HepG2 (cell line): ENCODE data around the gene PPP2R5D. TPM values are rescaled to one million over a fixed set of nuclear protein-coding genes. Genes with fewer than 3 reads are reported as not detected.

ENCODE experiments used
- ATAC-seq: fragments of 200-7000 bp; cut with Tn5 transposase; 3 replicates; pipeline ENCODE4 v1.9.1; 2020; ENCODE audit warnings: mild to moderate bottlenecking, moderate library complexity
- BruUV-seq: library from RNA; stranded (reverse); fragments of 400-500 nt; replicated peaks from 2 replicates; lab custom pipeline; 2021; lab: Mats Ljungman, UMichigan
- CTCF ChIA-PET: fragments of 300-600 bp; formaldehyde crosslinking; extraction: SDS; loops from one replicate; lab custom pipeline; 2021; ENCODE audit warnings: low total read pairs, inconsistent platforms, low intra/inter-chr PET ratio; lab: Yijun Ruan, JAX
- POLR2A ChIA-PET: fragments of 350-600 bp; sonication (Branson Sonifier 250); formaldehyde crosslinking; loops from one replicate; lab custom pipeline; 2020; ENCODE audit warnings: antibody characterized with exemption, inconsistent platforms; lab: Yijun Ruan, JAX
- DNase-seq: peaks from one replicate; pipeline ENCODE4 v3.0.0-alpha.2; 2015; ENCODE audit warnings: low spot score
- FAIRE-seq: peaks from 3 replicates; lab custom pipeline; 2011; peaks lifted over from hg19 to GRCh38; lab: Jason Lieb, UNC
- H2AFZ ChIP-seq: one replicate; pipeline ENCODE4 v1.6.1; 2011; ENCODE audit warnings: low read length, inconsistent platforms
- H3K27ac ChIP-seq: fragments of 300-600 bp; 3 replicates; pipeline ENCODE4 v1.8.0; 2011; ENCODE audit warnings: mixed run types, mild to moderate bottlenecking, mixed read lengths, low read length, inconsistent platforms; ENCODE audit not compliant: insufficient read depth; ENCODE audit errors: extremely low read length
- H3K27me3 ChIP-seq, 2 experiments: fragments of 200-600 bp in 1 of 2; 2 replicates in 1 of 2; 3 replicates in 1 of 2; pipeline versions ENCODE4 v1.6.0 to v1.8.0; 2011; ENCODE audit warnings: low read length in 2 of 2, mild to moderate bottlenecking in 2 of 2, moderate library complexity in 2 of 2, inconsistent platforms in 1 of 2; ENCODE audit not compliant: insufficient read depth in 2 of 2, control insufficient read depth in 1 of 2
- H3K36me3 ChIP-seq, 2 experiments: fragments of 200-600 bp in 1 of 2; replicated peaks in 1 of 2; 2 replicates in 1 of 2; 3 replicates in 1 of 2; pipeline versions ENCODE4 v1.5.1 to v1.8.0; 2011; ENCODE audit warnings: low read length in 2 of 2, inconsistent platforms in 1 of 2; ENCODE audit not compliant: insufficient read depth in 2 of 2, control insufficient read depth in 1 of 2
- H3K4me1 ChIP-seq: 2 replicates; pipeline ENCODE4 v1.5.1; 2012; ENCODE audit warnings: low read length, inconsistent platforms; ENCODE audit not compliant: insufficient read depth
- H3K4me2 ChIP-seq: 2 replicates; pipeline ENCODE4 v1.6.0; 2011; ENCODE audit warnings: low read depth, low read length, inconsistent platforms
- H3K4me3 ChIP-seq, 3 experiments: fragments of 200-600 bp in 1 of 3; sonication (generic), shearing (Covaris generic) in 1 of 3; replicated peaks in 1 of 3; 2 replicates each; pipeline ENCODE4 v1.5.1; 2011 to 2016; ENCODE audit warnings: low read length in 3 of 3, inconsistent platforms in 2 of 3, low read depth in 2 of 3, mild to moderate bottlenecking in 2 of 3, control low read depth in 1 of 3, mixed read lengths in 1 of 3; ENCODE audit not compliant: insufficient read depth in 1 of 3
- H3K79me2 ChIP-seq: one replicate; pipeline ENCODE4 v1.6.1; 2011; ENCODE audit warnings: low read length, inconsistent platforms; ENCODE audit not compliant: insufficient read depth
- H3K9ac ChIP-seq: 2 replicates; pipeline ENCODE4 v1.6.0; 2011; ENCODE audit warnings: mild to moderate bottlenecking, low read depth, low read length, inconsistent platforms; ENCODE audit not compliant: insufficient read depth
- H3K9me3 ChIP-seq: 2 replicates; pipeline ENCODE4 v1.5.1; 2012; ENCODE audit warnings: mild to moderate bottlenecking, low read length
- H4K20me1 ChIP-seq: 2 replicates; pipeline ENCODE4 v1.6.0; 2011; ENCODE audit warnings: inconsistent platforms, mild to moderate bottlenecking, low read length, moderate library complexity; ENCODE audit not compliant: insufficient read depth
- CHCHD3 ChIP-seq: sonication (generic); formaldehyde crosslinking; IDR thresholded peaks from 2 replicates; pipeline ENCODE4 v1.8.0; 2022; ENCODE audit warnings: mild to moderate bottlenecking, missing genetic modification reagents, moderate library complexity
- IRF2 ChIP-seq: IDR thresholded peaks from 2 replicates; pipeline ENCODE4 v1.6.1; 2018; ENCODE audit warnings: missing genetic modification reagents, missing compliant biosample characterization
- NONO ChIP-seq, 2 experiments: fragments of 450-650 bp in 1 of 2; sonication (generic) in 1 of 2; formaldehyde crosslinking in 1 of 2; IDR thresholded peaks in 1 of 2; conservative IDR thresholded peaks in 1 of 2; 2 replicates each; pipeline versions ENCODE4 v1.6.1 to v1.8.0; 2017 to 2022; ENCODE audit warnings: mild to moderate bottlenecking in 1 of 2, missing genetic modification reagents in 1 of 2, moderate library complexity in 1 of 2
- PATZ1 ChIP-seq: sonication (generic); formaldehyde crosslinking; IDR thresholded peaks from 2 replicates; pipeline ENCODE4 v1.4.0; 2020; ENCODE audit warnings: missing genetic modification reagents
- PREB ChIP-seq: sonication (generic); formaldehyde crosslinking; IDR thresholded peaks from 2 replicates; pipeline ENCODE4 v1.4.0; 2020; ENCODE audit warnings: missing genetic modification reagents
- SOX5 ChIP-seq: IDR thresholded peaks from 2 replicates; pipeline ENCODE4 v1.6.1; 2016; ENCODE audit warnings: borderline replicate concordance
- TBX3 ChIP-seq: fragments of 450-650 bp; IDR thresholded peaks from 2 replicates; pipeline ENCODE4 v1.6.1; 2017; ENCODE audit warnings: antibody characterized with exemption, mild to moderate bottlenecking, inconsistent platforms, borderline replicate concordance
- TCF7L2 ChIP-seq: IDR thresholded peaks from 2 replicates; pipeline ENCODE4 v1.6.1; 2011; ENCODE audit warnings: mild to moderate bottlenecking, low read depth, low read length, moderate library complexity
- ZBTB21 ChIP-seq: sonication (generic); formaldehyde crosslinking; IDR thresholded peaks from 2 replicates; pipeline ENCODE4 v1.4.0; 2020; ENCODE audit warnings: missing genetic modification reagents
- ZBTB49 ChIP-seq: sonication (generic); formaldehyde crosslinking; IDR thresholded peaks from 2 replicates; pipeline ENCODE4 v1.4.0; 2020; ENCODE audit warnings: missing genetic modification reagents, borderline replicate concordance
- ZNF121 ChIP-seq: sonication (generic); formaldehyde crosslinking; IDR thresholded peaks from 2 replicates; pipeline ENCODE4 v1.5.0; 2020; ENCODE audit warnings: mild to moderate bottlenecking, missing genetic modification reagents
- ZNF30 ChIP-seq: sonication (generic); formaldehyde crosslinking; IDR thresholded peaks from 2 replicates; pipeline ENCODE4 v1.5.0; 2020; ENCODE audit warnings: mild to moderate bottlenecking, missing genetic modification reagents
- WGBS: methylation state at CpG from one replicate; pipeline ENCODE4 v1.1.6; 2017; ENCODE audit warnings: low lambda C conversion rate; 5-methylcytosine and 5-hydroxymethylcytosine counted together
- in situ Hi-C: cut with HindIII; loops from 2 replicates; pipeline ENCODE4 v1.10.0; 2017; ENCODE audit warnings: low pct_unique_long_range_greater_than_20kb; ENCODE audit not compliant: extremely low pct_ligation_motif_present
- intact Hi-C: fragments of 100-400 bp; cut with micrococcal nuclease; formaldehyde crosslinking; loops from one replicate; pipeline ENCODE4 v1.10.0; 2022; ENCODE audit not compliant: unreplicated experiment
- polyA plus RNA-seq, 8 experiments: library from polyadenylated mRNA; depleted of rRNA in 3 of 8; stranded (reverse) in 7 of 8; unstranded in 1 of 8; fragments of >200 nt; fragmentation: Illumina TruSeq in 4 of 8; extraction: Trizol in 4 of 8; gene quantifications; 2 replicates each; pipeline versions ENCODE4 v1.2.1 to v1.2.3, GENCODE V29; 2011 to 2016; ENCODE audit warnings: low read depth in 4 of 8, missing spikeins in 1 of 8, mixed read lengths in 1 of 8; ENCODE audit not compliant: insufficient read depth in 1 of 8
- total RNA-seq, 5 experiments: library from RNA; depleted of rRNA; stranded (reverse); fragments of >200 nt; fragmentation: Illumina TruSeq; extraction: Trizol; gene quantifications; 2 replicates each; pipeline ENCODE4 v1.2.3, GENCODE V29; 2016; ENCODE audit warnings: low read depth in 1 of 5

PPP2R5D gene
- total and polyA plus RNA-seq, 2 of the 13 experiments (the other 11 are each of a cell fraction or from before 2014, with no cell fraction given): 53.7 to 60.4 TPM

- TF ChIP-seq ZBTB49 (CRISPR knock-in tag) (no peak), NONO (IDR thresholded peaks at IDR 0.05) (no peak), NONO (CRISPR knock-in tag; conservative IDR thresholded peaks at IDR 0.05) (no peak), SOX5 (no peak), TBX3 (no peak), PREB (no peak), TCF7L2 (no peak), ZNF30 (CRISPR knock-in tag) (no peak), CHCHD3 (CRISPR knock-in tag) (no peak), ZNF121 (no peak)
Observed at GRCh38 chr6:43055966-43056365, 71.6 kb downstream of the PPP2R5D start (continued).

GRCh38 chr6:43058531-43058930 lies 74.2 kb downstream of the PPP2R5D start:
- Histone ChIP-seq H3K79me2 (peaks cover 35% of the 10 kb centered on the region), H4K20me1 (no peaks in the 10 kb centered on the region), H3K9ac (peak overlapping the region; percentile 88), H3K27ac (peak overlapping the region; percentile 74), H3K4me3 (peak overlapping the region; percentile 74 to 99 (median 93)), H3K4me2 (peak overlapping the region; percentile 91), H3K4me1 (peaks cover 42% of the 10 kb centered on the region), H3K36me3 (peaks cover 2 to 29% of the 10 kb centered on the region in 2 experiments; a peak in 4 of 5 replicates), H2AFZ (no peak overlapping the region), H3K9me3 (no peaks in the 10 kb centered on the region), H3K27me3 (no peaks in the 10 kb centered on the region; a peak in 1 of 5 replicates)
- POLR2A ChIA-PET: interaction anchor here (1.0 to 3.3 kb wide), 8 partner anchors 18 to 168 kb away, joined by 3 to 103 read pairs (median 36); partner anchors contain the start of genes KLHDC3, MEA1, PEX6 and PPP2R5D
- in situ Hi-C loops: no loop called here
- no peak for FAIRE-seq
- no peak for DNase-seq
- WGBS: 61% methylated on average over 1 of the region's 1 CpG
- BruUV-seq: no TSS peak
- intact Hi-C loops: loop anchor here (2.0 kb wide), 1 partner anchor 18 kb away; the partner anchor contains the start of gene PTK7
- TF ChIP-seq ZBTB21 (CRISPR knock-in tag) (no peak), IRF2 (no peak), PATZ1 (CRISPR knock-in tag) (0 out of 2 replicates have a peak, but pooled peaks have one; percentile 3)
- CTCF ChIA-PET: no interaction called here
- no peak for ATAC-seq
